Right atrium auricular region (tissue), 2 donors: ENCODE data around the gene TET1. TPM values are rescaled to one million over a fixed set of nuclear protein-coding genes. Genes with fewer than 3 reads are reported as not detected.

Experiments used
- DNase-seq: peaks from one replicate; pipeline ENCODE4 v3.0.0-alpha.2; 2019; ENCODE audit warnings: low spot score
- H3K27ac ChIP-seq, 2 donors: fragments of 200-600 bp; sonication (generic); 1 replicate in 1 of 2; 2 replicates in 1 of 2; pipeline ENCODE4 v1.5.1; 2016 to 2019
- H3K27me3 ChIP-seq, 2 donors: fragments of 200-600 bp; sonication (generic); one replicate each; pipeline versions ENCODE4 v1.5.1 to v1.6.0; 2017 to 2019
- H3K36me3 ChIP-seq: fragments of 200-600 bp; sonication (generic); one replicate; pipeline ENCODE4 v1.5.1; 2016
- H3K4me1 ChIP-seq, 2 donors: fragments of 200-600 bp; sonication (generic); one replicate each; pipeline versions ENCODE4 v1.5.1 to v1.6.0; 2017 to 2019
- H3K4me3 ChIP-seq, 2 donors: fragments of 200-600 bp; sonication (generic); 1 replicate in 1 of 2; 2 replicates in 1 of 2; pipeline ENCODE4 v1.5.1; 2017 to 2019; ENCODE audit warnings: mild to moderate bottlenecking in 1 of 2, moderate library complexity in 1 of 2
- H3K9me3 ChIP-seq, 2 donors: fragments of 200-600 bp; sonication (generic); one replicate each; pipeline ENCODE4 v1.5.1; 2019
- total RNA-seq, 2 donors: library from RNA; depleted of rRNA; stranded (reverse); fragments of >200 nt; gene quantifications; one replicate each; pipeline ENCODE4 v1.1.0, GENCODE V29; 2016
- TF ChIP-seq, protein P1 (sequence below), 2 donors: fragments of 200-600 bp; sonication (generic); IDR thresholded peaks; one replicate each; pipeline ENCODE4 v1.5.1; 2019; ENCODE audit warnings: antibody characterized with exemption in 2 of 2

The TET1 gene
- total RNA-seq, 2 donors from 2014 or later, result 2.4 to 3.0 TPM

DNA sequence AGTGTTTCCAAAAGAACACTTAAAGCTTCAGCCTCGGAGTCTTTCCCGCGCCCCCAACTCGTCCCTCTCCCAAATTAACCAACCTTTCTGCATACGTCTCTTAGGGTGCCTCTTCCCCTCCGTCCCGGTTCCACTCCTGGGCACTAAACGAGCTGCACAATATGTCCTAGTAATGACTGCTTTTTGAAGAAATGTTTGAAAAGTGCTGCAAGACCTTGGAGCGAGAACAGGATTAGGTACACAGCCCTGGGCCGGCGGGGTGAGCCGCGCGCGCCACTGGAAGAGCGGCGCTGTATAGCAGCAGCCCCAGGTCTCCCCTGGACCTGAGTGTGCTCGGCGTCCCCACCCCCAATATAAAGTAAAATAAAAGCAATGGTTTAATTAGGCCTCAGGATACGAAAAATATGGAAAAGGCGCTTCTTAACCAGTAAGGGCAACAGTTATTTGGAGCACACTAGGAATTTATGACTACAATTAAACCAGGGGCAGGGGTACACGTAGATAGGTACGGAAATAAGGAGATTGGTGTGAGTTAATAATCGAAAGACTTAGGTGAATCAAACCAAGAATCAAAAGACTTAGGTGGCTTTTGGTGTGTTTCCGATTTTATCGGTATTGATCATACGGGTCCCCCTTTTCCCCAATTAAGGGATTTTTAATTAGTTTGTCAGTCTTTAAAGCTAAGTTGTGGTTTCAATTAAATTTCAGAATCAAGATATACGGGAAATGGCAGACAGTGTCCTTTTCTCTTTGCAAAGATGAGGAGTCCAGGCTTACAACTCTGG lies 1.9 kb downstream of the TET1 start:
- Histone ChIP-seq H3K27ac (no peak overlapping the region), H3K4me1 (peaks cover 0 to 20% of the 10 kb centered on the region in 2 donors), H3K36me3 (no peaks in the 10 kb centered on the region), H3K9me3 (no peaks in the 10 kb centered on the region), H3K4me3 (peak overlapping the region; percentile 65 to 78), H3K27me3 (no peaks in the 10 kb centered on the region)
- DNase-seq, result no peak
- TF ChIP-seq, protein P1, sequence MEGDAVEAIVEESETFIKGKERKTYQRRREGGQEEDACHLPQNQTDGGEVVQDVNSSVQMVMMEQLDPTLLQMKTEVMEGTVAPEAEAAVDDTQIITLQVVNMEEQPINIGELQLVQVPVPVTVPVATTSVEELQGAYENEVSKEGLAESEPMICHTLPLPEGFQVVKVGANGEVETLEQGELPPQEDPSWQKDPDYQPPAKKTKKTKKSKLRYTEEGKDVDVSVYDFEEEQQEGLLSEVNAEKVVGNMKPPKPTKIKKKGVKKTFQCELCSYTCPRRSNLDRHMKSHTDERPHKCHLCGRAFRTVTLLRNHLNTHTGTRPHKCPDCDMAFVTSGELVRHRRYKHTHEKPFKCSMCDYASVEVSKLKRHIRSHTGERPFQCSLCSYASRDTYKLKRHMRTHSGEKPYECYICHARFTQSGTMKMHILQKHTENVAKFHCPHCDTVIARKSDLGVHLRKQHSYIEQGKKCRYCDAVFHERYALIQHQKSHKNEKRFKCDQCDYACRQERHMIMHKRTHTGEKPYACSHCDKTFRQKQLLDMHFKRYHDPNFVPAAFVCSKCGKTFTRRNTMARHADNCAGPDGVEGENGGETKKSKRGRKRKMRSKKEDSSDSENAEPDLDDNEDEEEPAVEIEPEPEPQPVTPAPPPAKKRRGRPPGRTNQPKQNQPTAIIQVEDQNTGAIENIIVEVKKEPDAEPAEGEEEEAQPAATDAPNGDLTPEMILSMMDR (IDR thresholded peaks at IDR 0.05), result no peak

DNA sequence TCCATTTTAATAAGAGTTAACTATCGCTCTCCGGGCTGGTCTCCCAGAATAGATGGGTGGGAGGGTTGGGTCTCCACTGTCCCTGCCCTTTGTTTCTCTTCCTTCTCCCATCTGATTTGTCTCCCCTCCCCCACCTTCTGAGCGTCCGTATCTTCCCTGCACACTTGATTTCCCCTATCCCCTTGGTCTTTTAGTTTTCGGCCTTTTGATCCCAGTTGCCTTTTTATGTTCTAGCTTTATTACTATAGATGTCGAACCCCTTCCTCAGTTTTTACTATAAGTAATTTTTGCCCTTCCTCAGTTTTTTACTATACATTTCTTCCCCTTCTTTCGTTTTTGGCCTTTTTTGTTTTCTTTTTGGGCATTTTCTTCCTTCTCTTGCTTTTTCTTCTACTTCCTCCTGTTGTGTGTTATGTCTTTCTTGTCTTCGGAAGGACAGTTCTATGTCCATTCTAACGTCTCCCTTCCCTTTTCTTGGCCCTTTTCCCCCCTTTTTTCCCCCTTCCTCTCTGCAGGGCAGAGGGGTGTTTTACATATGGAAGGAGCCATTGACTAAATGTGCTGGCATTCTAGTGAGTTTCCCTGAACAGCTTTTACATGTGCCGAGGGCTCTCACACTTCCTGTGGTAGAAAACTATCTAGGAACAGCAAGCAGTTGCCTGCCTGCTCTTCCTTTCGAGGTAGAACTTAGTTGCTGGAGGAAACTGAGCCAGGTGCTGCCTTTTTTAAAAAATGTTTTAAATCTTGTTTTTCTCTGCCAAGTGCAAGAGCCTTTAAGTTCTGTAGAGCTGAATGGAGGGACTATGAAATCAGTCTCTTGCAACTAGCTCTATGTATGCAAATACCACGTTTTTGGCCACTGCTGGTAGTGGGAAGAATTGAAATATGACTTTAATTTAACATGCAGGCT lies 2.8 kb downstream of the TET1 start:
- TF ChIP-seq, protein P1 (IDR thresholded peaks at IDR 0.05), result no peak
- Histone ChIP-seq H3K9me3 (no peaks in the 10 kb centered on the region), H3K4me1 (peaks cover 0 to 20% of the 10 kb centered on the region in 2 donors), H3K27ac (peak overlapping the region in 1 of 2 donors; percentile 9), H3K36me3 (no peaks in the 10 kb centered on the region), H3K4me3 (peak overlapping the region; percentile 65 to 78), H3K27me3 (no peaks in the 10 kb centered on the region)
- no peak for DNase-seq

GRCh38 chr10:68564712-68565111 lies 4.6 kb downstream of the TET1 start:
- no peak for DNase-seq
- Histone ChIP-seq H3K27ac (no peak overlapping the region), H3K36me3 (no peaks in the 10 kb centered on the region), H3K4me1 (peaks cover 0 to 20% of the 10 kb centered on the region in 2 donors), H3K27me3 (no peaks in the 10 kb centered on the region), H3K4me3 (no peak overlapping the region), H3K9me3 (no peaks in the 10 kb centered on the region)
- TF ChIP-seq, protein P1 (IDR thresholded peaks at IDR 0.05), result no peak

GRCh38 chr10:68565658-68566057 lies 5.5 kb downstream of the TET1 start:
- Histone ChIP-seq H3K4me1 (peaks cover 0 to 19% of the 10 kb centered on the region in 2 donors), H3K27ac (no peak overlapping the region), H3K27me3 (no peaks in the 10 kb centered on the region), H3K9me3 (no peaks in the 10 kb centered on the region), H3K4me3 (no peak overlapping the region), H3K36me3 (no peaks in the 10 kb centered on the region)
- TF ChIP-seq, protein P1 (IDR thresholded peaks at IDR 0.05), result no peak
- DNase-seq, result no peak

- TF ChIP-seq, protein P1 (IDR thresholded peaks at IDR 0.05), result no peak
- Histone ChIP-seq H3K36me3 (no peaks in the 10 kb centered on the region), H3K27me3 (no peaks in the 10 kb centered on the region), H3K9me3 (no peaks in the 10 kb centered on the region), H3K27ac (no peak overlapping the region), H3K4me3 (no peak overlapping the region), H3K4me1 (peaks cover 0 to 13% of the 10 kb centered on the region in 2 donors)
- no peak for DNase-seq
Measured at GRCh38 chr10:68566351-68566750, 6.2 kb downstream of the TET1 start.
